ENCODE measurements around the gene IL3. TPM values are rescaled to one million over a fixed set of nuclear protein-coding genes. Genes with fewer than 3 reads are reported as not detected.

IL3 gene
- total RNA-seq, 1 experiment from 2014 or later: not detected

DNA sequence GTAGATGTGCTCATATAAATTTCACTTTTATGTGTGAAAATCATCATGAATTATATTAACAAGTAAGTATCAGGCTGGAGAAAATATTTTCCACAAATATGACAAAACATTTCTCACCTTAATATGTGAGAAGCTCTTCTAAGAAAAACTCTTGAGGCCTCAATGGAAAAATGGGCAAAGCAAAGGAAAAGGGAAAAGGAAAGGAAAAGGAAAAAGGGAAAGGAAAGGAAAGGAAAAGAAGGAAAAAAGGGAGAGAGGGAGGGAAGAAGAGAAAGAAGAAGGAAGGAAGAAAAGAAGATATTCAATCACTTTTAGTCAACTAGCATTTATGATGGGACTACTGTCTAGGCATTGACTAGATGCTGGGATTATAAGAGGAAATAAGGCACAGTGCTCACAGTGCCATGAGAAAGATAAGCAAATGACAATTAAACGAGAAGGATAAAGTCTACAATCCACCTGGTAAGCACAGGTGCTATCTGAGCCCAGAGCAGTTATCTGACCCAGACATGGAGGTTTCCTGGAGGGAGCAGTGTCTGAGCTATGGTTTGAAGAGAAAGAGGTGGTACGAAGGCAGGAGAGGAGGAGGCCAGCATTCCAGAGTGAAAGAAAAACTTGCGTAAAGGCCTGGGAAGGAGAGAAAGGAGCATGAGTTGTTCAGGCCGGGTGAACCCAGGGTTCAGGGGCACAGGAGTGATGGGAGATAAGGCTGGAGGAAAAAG is 30.7 kb upstream of the IL3 start:
- in situ Hi-C loops (cut with HindIII; ENCODE audit: low pct_unique_long_range_greater_than_20kb, low sequenced_read_pairs): no loop called here
- POLR2A ChIA-PET: interaction anchor here (0.7 kb wide), 1 partner anchor 557 kb away, joined by 29 read pairs; no protein-coding TSS in a partner anchor

DNA sequence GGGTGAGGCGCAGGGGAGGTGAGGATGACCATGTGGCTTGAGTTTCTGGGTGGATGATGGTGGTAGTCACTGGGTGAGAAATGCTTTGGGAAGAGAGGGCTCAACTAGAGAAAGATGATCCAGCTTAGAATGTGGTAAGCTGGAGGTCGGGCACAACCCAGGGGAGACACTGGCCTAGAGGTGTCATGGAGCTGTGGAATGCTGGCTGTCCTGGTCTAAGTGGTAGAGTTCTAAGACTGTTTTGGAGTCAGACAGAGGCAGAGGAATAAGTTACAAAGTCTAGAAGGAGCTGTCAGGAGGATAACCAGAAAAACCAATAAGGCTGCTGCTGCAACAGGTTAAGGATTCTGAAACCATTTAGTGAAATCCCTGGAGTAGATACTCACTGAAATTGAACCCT is 29.8 kb upstream of the IL3 start:
- intact Hi-C loops (cut with micrococcal nuclease; ENCODE audit: unreplicated experiment) (no loop called here), in situ Hi-C loops (cut with HindIII; ENCODE audit: low pct_unique_long_range_greater_than_20kb, low sequenced_read_pairs) (no loop called here)
- Histone ChIP-seq H3K4me1 (ENCODE audit: control insufficient read depth, insufficient read depth, low read length) (no peaks in the 10 kb centered on the region), H3K27me3 (ENCODE audit: control insufficient read depth, insufficient read depth, low read length) (peaks cover 20% of the 10 kb centered on the region), H3K36me3 (ENCODE audit: control insufficient read depth, insufficient read depth, low read length) (no peaks in the 10 kb centered on the region), H3K9me3 (ENCODE audit: control insufficient read depth, insufficient read depth, low read depth, low read length) (no peaks in the 10 kb centered on the region), H3K4me3 (ENCODE audit: low read depth in 2 of 2, low read length in 2 of 2) (no peak overlapping the region), H3K27ac (ENCODE audit: low read length) (no peak overlapping the region)
- POLR2A ChIA-PET: no interaction called here
- no TSS peak for BruUV-seq (replicated peaks)
- ATAC-seq (no peak), DNase-seq (ENCODE audit: low read depth, low spot score) (no peak)
- CTCF ChIA-PET: no interaction called here
- TF ChIP-seq POLR2AphosphoS5 (IDR thresholded peaks at IDR 0.05; ENCODE audit: low read depth, low read length) (no peak), SIN3A (IDR thresholded peaks at IDR 0.05; ENCODE audit: borderline replicate concordance, insufficient read depth, low read depth, low read length) (no peak), TCF7L2 (IDR thresholded peaks at IDR 0.05; ENCODE audit: low read depth, low read length) (no peak)
- TF ChIP-seq, protein P1, sequence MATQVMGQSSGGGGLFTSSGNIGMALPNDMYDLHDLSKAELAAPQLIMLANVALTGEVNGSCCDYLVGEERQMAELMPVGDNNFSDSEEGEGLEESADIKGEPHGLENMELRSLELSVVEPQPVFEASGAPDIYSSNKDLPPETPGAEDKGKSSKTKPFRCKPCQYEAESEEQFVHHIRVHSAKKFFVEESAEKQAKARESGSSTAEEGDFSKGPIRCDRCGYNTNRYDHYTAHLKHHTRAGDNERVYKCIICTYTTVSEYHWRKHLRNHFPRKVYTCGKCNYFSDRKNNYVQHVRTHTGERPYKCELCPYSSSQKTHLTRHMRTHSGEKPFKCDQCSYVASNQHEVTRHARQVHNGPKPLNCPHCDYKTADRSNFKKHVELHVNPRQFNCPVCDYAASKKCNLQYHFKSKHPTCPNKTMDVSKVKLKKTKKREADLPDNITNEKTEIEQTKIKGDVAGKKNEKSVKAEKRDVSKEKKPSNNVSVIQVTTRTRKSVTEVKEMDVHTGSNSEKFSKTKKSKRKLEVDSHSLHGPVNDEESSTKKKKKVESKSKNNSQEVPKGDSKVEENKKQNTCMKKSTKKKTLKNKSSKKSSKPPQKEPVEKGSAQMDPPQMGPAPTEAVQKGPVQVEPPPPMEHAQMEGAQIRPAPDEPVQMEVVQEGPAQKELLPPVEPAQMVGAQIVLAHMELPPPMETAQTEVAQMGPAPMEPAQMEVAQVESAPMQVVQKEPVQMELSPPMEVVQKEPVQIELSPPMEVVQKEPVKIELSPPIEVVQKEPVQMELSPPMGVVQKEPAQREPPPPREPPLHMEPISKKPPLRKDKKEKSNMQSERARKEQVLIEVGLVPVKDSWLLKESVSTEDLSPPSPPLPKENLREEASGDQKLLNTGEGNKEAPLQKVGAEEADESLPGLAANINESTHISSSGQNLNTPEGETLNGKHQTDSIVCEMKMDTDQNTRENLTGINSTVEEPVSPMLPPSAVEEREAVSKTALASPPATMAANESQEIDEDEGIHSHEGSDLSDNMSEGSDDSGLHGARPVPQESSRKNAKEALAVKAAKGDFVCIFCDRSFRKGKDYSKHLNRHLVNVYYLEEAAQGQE (IDR thresholded peaks at IDR 0.05; ENCODE audit: insufficient read depth in 1 of 2, low read depth in 2 of 2, low read length in 1 of 2): no peak
- TF ChIP-seq, protein P2, sequence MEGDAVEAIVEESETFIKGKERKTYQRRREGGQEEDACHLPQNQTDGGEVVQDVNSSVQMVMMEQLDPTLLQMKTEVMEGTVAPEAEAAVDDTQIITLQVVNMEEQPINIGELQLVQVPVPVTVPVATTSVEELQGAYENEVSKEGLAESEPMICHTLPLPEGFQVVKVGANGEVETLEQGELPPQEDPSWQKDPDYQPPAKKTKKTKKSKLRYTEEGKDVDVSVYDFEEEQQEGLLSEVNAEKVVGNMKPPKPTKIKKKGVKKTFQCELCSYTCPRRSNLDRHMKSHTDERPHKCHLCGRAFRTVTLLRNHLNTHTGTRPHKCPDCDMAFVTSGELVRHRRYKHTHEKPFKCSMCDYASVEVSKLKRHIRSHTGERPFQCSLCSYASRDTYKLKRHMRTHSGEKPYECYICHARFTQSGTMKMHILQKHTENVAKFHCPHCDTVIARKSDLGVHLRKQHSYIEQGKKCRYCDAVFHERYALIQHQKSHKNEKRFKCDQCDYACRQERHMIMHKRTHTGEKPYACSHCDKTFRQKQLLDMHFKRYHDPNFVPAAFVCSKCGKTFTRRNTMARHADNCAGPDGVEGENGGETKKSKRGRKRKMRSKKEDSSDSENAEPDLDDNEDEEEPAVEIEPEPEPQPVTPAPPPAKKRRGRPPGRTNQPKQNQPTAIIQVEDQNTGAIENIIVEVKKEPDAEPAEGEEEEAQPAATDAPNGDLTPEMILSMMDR (IDR thresholded peaks at IDR 0.05): no peak

More for the DNA sequence above, 30.7 kb upstream of the IL3 start:
- Histone ChIP-seq H3K9me3 (ENCODE audit: control insufficient read depth, insufficient read depth, low read depth, low read length) (no peaks in the 10 kb centered on the region), H3K4me3 (ENCODE audit: low read depth in 2 of 2, low read length in 2 of 2) (no peak overlapping the region), H3K4me1 (ENCODE audit: control insufficient read depth, insufficient read depth, low read length) (no peaks in the 10 kb centered on the region), H3K36me3 (ENCODE audit: control insufficient read depth, insufficient read depth, low read length) (no peaks in the 10 kb centered on the region), H3K27me3 (ENCODE audit: control insufficient read depth, insufficient read depth, low read length) (peaks cover 20% of the 10 kb centered on the region), H3K27ac (ENCODE audit: low read length) (no peak overlapping the region)
- ATAC-seq: no peak
- CTCF ChIA-PET: no interaction called here
- no peak for TF ChIP-seq TCF7L2 (IDR thresholded peaks at IDR 0.05; ENCODE audit: low read depth, low read length)
- no peak for TF ChIP-seq SIN3A (IDR thresholded peaks at IDR 0.05; ENCODE audit: borderline replicate concordance, insufficient read depth, low read depth, low read length)
- TF ChIP-seq, protein P1 (IDR thresholded peaks at IDR 0.05; ENCODE audit: insufficient read depth in 1 of 2, low read depth in 2 of 2, low read length in 1 of 2): no peak
- TF ChIP-seq, protein P2 (IDR thresholded peaks at IDR 0.05): no peak
- no peak for TF ChIP-seq POLR2AphosphoS5 (IDR thresholded peaks at IDR 0.05; ENCODE audit: low read depth, low read length)
- DNase-seq (ENCODE audit: low read depth, low spot score): no peak
- intact Hi-C loops (cut with micrococcal nuclease; ENCODE audit: unreplicated experiment): no loop called here
- BruUV-seq (replicated peaks): no TSS peak

Data from Panc1 (cell line).